Keratinocyte (primary cell): ENCODE results near the gene FGF21.

ENCODE experiments used
- EZH2 ChIP-seq: IDR thresholded peaks from one replicate; pipeline ENCODE4 v1.6.1; 2012; ENCODE audit warnings: inconsistent platforms, mild to moderate bottlenecking, low read length, moderate library complexity
- TF ChIP-seq, protein P1 (sequence below), 3 experiments: IDR thresholded peaks in 1 of 3; conservative IDR thresholded peaks in 1 of 3; optimal IDR thresholded peaks in 1 of 3; 2 replicates in 2 of 3; 3 replicates in 1 of 3; pipeline versions ENCODE3 to v1.5.1; 2011; ENCODE audit warnings: low read length in 3 of 3, mild to moderate bottlenecking in 3 of 3, moderate library complexity in 2 of 3, control low read depth in 1 of 3, inconsistent platforms in 1 of 3; ENCODE audit not compliant: insufficient read depth in 2 of 3; ENCODE audit errors: extremely low read depth in 1 of 3

GRCh38 chr19:48807590-48808308, 52.4 kb downstream of the FGF21 start:
- TF ChIP-seq, protein P1, sequence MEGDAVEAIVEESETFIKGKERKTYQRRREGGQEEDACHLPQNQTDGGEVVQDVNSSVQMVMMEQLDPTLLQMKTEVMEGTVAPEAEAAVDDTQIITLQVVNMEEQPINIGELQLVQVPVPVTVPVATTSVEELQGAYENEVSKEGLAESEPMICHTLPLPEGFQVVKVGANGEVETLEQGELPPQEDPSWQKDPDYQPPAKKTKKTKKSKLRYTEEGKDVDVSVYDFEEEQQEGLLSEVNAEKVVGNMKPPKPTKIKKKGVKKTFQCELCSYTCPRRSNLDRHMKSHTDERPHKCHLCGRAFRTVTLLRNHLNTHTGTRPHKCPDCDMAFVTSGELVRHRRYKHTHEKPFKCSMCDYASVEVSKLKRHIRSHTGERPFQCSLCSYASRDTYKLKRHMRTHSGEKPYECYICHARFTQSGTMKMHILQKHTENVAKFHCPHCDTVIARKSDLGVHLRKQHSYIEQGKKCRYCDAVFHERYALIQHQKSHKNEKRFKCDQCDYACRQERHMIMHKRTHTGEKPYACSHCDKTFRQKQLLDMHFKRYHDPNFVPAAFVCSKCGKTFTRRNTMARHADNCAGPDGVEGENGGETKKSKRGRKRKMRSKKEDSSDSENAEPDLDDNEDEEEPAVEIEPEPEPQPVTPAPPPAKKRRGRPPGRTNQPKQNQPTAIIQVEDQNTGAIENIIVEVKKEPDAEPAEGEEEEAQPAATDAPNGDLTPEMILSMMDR (optimal IDR thresholded peaks at IDR 0.05 in 1 of 3, IDR thresholded peaks at IDR 0.05 in 1 of 3, conservative IDR thresholded peaks at IDR 0.05 in 1 of 3; ENCODE audit: extremely low read depth in 1 of 3, insufficient read depth in 2 of 3, low read length in 3 of 3), result peak in 1 of 3 experiments; percentile 24
- no peak for TF ChIP-seq EZH2
